HUES64 (cell line): ENCODE measurements around the gene CDK5R1.

Source experiments
- H3K27ac ChIP-seq: 2 replicates; pipeline ENCODE4 v1.7.0; 2013; ENCODE audit warnings: low read depth, low read length, inconsistent platforms
- H3K27me3 ChIP-seq: 2 replicates; pipeline ENCODE4 v1.6.1; 2013; ENCODE audit warnings: mild to moderate bottlenecking, low read length; ENCODE audit not compliant: insufficient read depth
- H3K36me3 ChIP-seq: 2 replicates; pipeline ENCODE4 v1.6.1; 2013; ENCODE audit warnings: mild to moderate bottlenecking, low read length; ENCODE audit not compliant: insufficient read depth
- H3K4me1 ChIP-seq: 2 replicates; pipeline ENCODE4 v1.6.1; 2013; ENCODE audit warnings: mild to moderate bottlenecking, low read length, moderate library complexity; ENCODE audit not compliant: insufficient read depth
- H3K4me3 ChIP-seq: 2 replicates; pipeline ENCODE4 v1.5.1; 2013; ENCODE audit warnings: mild to moderate bottlenecking, low read length, moderate library complexity
- H3K9ac ChIP-seq: 2 replicates; pipeline ENCODE4 v1.6.1; 2013; ENCODE audit warnings: mild to moderate bottlenecking, low read depth, low read length
- H3K9me3 ChIP-seq: 2 replicates; pipeline ENCODE4 v1.6.1; 2013; ENCODE audit warnings: low read depth, low read length; ENCODE audit not compliant: insufficient read depth
- whole genome bisulfite sequencing: fragments of 150-250, 120-280 bp; methylation state at CpG from one replicate; pipeline ENCODE4 v1.1.7; 2013; ENCODE audit warnings: missing lambda C conversion rate; 5-methylcytosine and 5-hydroxymethylcytosine counted together

The CDK5R1 gene

GRCh38 chr17:32493976-32494513 is 7.3 kb downstream of the CDK5R1 start:
- Histone ChIP-seq H3K4me1 (peaks cover 21% of the 10 kb centered on the region; the same call in 1 of the 2 replicates), H3K36me3 (peaks cover 21% of the 10 kb centered on the region), H3K9me3 (no peaks in the 10 kb centered on the region), H3K9ac (no peak overlapping the region), H3K27me3 (no peaks in the 10 kb centered on the region), H3K4me3 (no peak overlapping the region), H3K27ac (no peak overlapping the region)
- 93% methylated on average over 11 of the region's 11 CpGs for WGBS

DNA sequence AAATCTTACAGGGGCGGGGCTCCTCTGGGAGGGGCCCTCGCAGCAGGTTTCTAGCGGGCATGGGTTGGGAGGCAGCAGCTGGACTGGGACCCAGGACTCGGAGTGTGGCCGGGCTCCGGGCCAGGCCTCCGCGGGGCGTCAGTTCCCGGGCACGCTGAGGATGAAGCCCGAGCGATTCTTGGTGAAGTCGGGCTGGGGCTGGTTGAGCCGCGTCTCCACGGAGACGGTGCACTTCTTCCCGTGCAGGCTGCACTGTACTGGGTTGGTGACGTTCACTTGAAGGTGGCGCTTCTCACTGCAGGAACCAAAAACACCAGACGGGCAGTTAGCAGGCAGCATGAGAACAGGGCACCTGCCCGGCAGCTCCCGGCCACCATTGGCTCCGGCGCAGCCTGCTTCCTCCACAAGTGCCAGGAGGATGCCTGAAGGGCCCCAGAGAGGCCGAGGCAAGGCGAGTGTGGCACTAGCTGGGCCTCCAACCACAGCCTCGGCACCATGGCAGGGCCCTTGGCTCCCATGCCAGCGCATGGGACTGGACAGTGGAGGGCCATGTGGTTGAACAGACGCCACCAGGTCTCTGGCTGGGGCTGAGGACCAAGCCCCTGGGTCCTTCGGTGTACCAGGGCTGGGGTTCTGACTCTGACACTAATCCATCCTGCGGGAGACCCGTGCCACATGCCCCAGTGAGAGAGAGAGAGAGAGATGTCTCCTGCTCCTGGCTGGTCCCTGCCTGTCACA is 8.0 kb downstream of the CDK5R1 start:
- Histone ChIP-seq H3K9ac (no peak overlapping the region), H3K27ac (no peak overlapping the region), H3K4me1 (peaks cover 17% of the 10 kb centered on the region; the same call in 1 of the 2 replicates), H3K9me3 (no peaks in the 10 kb centered on the region), H3K36me3 (peaks cover 13% of the 10 kb centered on the region), H3K27me3 (no peaks in the 10 kb centered on the region), H3K4me3 (no peak overlapping the region)
- WGBS: 94% methylated on average over 34 of the region's 34 CpGs

DNA sequence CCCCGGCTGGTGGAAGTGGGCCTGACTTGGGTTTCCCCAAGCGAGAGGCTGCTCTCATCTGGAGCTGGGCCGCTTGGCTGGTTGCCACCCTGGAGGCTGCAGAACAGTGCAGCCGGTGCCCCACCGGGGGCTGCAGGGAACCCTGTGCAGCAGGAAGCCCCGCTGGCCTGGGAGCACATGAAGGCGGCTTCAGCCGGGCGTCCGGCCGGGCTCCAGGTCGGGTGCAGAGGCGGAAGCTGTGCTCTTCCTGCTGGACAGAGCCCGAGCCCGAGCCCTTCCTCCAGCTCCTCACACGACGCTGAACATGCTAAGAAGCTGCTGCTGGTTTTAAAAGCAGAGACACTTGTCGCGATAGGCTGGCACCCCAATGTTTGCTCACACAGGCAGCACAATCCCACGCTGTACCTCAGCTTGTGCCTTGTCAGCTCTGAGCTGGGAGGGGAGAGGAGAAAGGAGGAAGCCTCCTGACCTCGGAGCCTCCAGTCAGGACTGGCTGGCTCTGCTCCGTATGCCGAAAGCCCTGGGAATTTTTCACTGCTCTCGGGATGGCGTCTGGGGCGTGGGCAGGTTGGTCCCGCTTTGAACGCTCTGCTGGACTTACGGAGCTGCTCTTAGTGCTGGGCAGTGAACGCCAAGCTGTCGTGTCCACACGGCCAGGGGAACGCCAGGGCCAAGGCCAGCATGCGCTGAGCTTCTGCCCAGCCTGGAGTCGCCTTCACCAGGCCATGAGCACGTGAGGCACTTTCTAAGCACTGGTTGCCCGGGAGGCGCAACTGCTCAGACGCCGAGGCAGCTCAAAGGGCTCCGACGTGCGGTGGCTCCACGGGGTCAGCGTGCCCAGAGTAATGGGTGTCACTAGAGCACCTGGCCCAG is 8.8 kb downstream of the CDK5R1 start:
- H3K9me3 ChIP-seq: no peaks in the 10 kb centered on the region
- peaks cover 5% of the 10 kb centered on the region; the same call in 1 of the 2 replicates for H3K36me3 ChIP-seq
- no peak overlapping the region for H3K27ac ChIP-seq
- WGBS: 90% methylated on average over 45 of the region's 45 CpGs
- H3K4me3 ChIP-seq: no peak overlapping the region
- H3K9ac ChIP-seq: no peak overlapping the region
- H3K4me1 ChIP-seq: 0 out of 2 replicates have a peak, but pooled peaks cover 15% of the 10 kb centered on the region
- H3K27me3 ChIP-seq: no peaks in the 10 kb centered on the region

GRCh38 chr17:32496395-32497073 is 9.7 kb downstream of the CDK5R1 start:
- no peaks in the 10 kb centered on the region for H3K27me3 ChIP-seq
- WGBS: 86% methylated on average over 16 of the region's 16 CpGs
- 0 out of 2 replicates have a peak, but pooled peaks cover 15% of the 10 kb centered on the region for H3K4me1 ChIP-seq
- H3K36me3 ChIP-seq: no peaks in the 10 kb centered on the region
- no peak overlapping the region for H3K9ac ChIP-seq
- H3K4me3 ChIP-seq: no peak overlapping the region
- no peaks in the 10 kb centered on the region for H3K9me3 ChIP-seq
- H3K27ac ChIP-seq: no peak overlapping the region

DNA sequence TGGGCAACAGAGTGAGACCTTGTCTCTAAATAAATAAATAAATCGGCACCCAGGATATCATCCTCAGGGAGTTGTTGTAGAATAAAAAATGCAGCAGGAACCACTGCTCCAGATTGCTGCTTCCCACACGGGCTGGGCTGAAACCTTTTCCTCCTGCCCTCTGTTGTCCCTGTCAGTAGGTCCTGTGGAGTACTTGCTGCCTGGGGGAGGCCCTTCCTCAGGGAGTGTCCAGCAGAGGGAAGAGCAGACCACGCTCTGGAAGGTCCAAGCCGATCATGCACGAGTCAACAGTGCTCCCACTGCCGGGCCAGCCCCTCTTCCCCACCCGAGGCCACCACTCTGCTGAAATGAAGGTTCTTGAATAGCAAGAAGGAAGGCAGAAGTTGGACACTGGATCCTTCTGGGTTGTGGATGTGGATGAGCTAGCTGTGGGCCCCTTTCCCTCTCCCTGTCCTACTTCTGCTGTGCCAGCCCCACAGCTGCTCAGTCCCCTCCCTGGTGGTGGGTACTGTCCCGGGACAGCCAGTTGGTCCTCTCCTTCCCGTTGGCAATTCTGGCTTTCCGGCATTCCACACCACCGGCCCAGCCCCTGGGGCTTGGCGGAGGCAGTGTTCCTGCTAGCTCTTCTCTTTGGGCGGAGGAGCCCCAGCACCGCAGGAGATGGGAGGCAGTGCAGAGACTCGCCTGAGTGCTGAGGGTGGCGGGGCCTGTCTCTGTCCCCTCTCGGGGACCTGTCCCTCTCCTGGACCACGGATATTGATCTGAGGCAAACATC is 10.8 kb downstream of the CDK5R1 start:
- Histone ChIP-seq H3K36me3 (no peaks in the 10 kb centered on the region), H3K9me3 (no peaks in the 10 kb centered on the region), H3K9ac (no peak overlapping the region), H3K27ac (no peak overlapping the region), H3K4me1 (0 out of 2 replicates have a peak, but pooled peaks cover 6% of the 10 kb centered on the region), H3K27me3 (no peaks in the 10 kb centered on the region), H3K4me3 (no peak overlapping the region)
- WGBS: 85% methylated on average over 18 of the region's 18 CpGs

- Histone ChIP-seq H3K36me3 (no peaks in the 10 kb centered on the region), H3K9me3 (no peaks in the 10 kb centered on the region), H3K4me1 (peaks cover 6% of the 10 kb centered on the region; the same call in 1 of the 2 replicates), H3K9ac (no peak overlapping the region), H3K27ac (no peak overlapping the region), H3K27me3 (no peaks in the 10 kb centered on the region), H3K4me3 (no peak overlapping the region)
- WGBS: 65% methylated on average over 9 of the region's 9 CpGs
Observed at GRCh38 chr17:32498391-32498790, 11.6 kb downstream of the CDK5R1 start.

DNA sequence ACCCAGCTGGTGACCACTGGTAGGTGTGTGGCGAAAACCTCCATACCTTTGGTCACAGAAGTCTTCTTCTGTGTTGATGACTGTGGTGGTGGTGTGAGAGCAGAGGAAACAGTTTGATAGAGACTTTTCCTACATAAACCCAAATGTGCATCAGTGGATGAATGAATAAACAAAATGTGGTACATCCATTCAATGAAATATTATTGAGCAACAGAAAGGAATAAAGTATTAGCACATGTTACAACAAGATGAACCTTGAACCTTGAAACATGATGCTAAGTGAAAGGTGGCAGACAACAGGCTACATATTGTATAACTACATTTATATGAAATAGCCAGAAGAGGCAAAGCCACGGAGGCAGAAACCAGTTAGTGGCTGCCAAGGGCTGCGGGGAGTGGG is 15.2 kb downstream of the CDK5R1 start:
- Histone ChIP-seq H3K27me3 (no peaks in the 10 kb centered on the region), H3K27ac (no peak overlapping the region), H3K9me3 (no peaks in the 10 kb centered on the region), H3K4me1 (peaks cover 14% of the 10 kb centered on the region; the same call in 1 of the 2 replicates), H3K36me3 (no peaks in the 10 kb centered on the region), H3K9ac (no peak overlapping the region), H3K4me3 (no peak overlapping the region)
- 98% methylated on average over 3 of the region's 3 CpGs for WGBS

DNA sequence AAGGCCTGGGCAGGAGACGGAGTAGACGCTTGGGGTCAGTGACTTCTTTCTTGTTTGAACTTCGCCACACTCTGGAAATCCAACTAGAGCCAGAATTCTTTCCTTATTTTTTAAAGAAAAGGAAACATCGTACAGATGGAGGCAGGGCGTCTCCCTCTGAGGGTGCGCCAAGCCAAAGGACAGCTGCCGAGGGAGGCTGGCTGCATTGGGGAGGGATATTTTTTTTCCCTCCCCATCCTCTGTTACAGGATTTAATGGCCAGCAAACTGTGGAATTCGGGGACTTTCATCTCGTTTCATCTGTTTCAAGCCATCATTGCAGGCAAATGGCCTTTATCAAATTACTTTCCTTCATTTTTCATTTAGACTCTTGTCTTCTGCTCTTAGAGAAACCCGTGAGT is 15.9 kb downstream of the CDK5R1 start:
- H3K27ac ChIP-seq: no peak overlapping the region
- H3K4me3 ChIP-seq: no peak overlapping the region
- H3K9me3 ChIP-seq: no peaks in the 10 kb centered on the region
- peaks cover 13% of the 10 kb centered on the region; the same call in 1 of the 2 replicates for H3K4me1 ChIP-seq
- no peak overlapping the region for H3K9ac ChIP-seq
- H3K36me3 ChIP-seq: no peaks in the 10 kb centered on the region
- no peaks in the 10 kb centered on the region for H3K27me3 ChIP-seq
- WGBS: 91% methylated on average over 10 of the region's 10 CpGs

DNA sequence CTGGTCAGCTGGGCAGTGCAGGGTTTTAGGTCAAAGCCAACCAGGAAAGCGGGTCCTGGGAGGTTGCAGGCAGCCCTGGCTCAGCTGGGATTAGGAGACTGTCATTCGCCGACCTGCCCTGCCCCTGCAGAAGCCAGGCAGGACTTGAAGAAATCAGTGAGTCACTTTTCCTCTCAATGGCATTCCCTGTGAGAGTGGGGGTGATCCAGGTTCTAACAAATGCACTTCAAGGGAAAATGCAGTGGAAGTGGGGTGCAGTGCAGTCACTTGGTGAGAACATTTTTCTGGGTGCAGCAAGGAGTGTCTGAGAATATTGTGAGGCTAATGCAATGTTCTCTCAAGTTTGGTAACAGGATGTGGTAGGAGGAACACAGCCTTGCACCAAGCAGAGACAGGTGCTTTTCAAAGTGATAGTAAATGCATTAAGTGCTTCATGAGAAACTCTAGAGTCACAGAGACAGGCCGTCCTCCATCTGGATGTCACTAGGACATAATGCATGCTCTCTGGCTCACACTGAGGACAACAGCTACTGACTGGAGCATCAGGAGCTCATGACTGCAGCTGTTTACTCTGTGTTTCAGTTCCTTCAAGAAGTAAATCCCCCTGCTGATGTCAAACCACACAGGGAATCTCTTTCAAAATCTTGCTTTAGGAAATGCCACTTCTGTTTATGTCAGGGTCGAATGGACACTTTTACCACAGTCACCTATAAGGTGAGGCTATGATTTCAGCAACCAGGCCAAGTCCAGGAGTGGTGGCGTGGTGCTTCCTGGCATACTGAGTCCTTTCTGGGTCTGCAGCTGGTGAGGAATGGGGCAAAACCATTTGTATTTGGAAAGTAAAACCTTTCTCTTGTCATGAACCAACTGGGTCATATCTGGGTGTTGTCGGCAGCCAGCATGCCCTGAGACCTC is 16.7 kb downstream of the CDK5R1 start:
- Histone ChIP-seq H3K27ac (no peak overlapping the region), H3K9ac (no peak overlapping the region), H3K4me3 (no peak overlapping the region), H3K27me3 (no peaks in the 10 kb centered on the region), H3K4me1 (peaks cover 7% of the 10 kb centered on the region; the same call in 1 of the 2 replicates), H3K9me3 (no peaks in the 10 kb centered on the region), H3K36me3 (no peaks in the 10 kb centered on the region)
- 85% methylated on average over 7 of the region's 7 CpGs for WGBS
